GM18498 (cell line): Measurements from ENCODE around the gene MTIF3.
"Not testable (repeated sequence)": the region's sequence is repeated elsewhere in the genome, so short reads cannot be mapped to it uniquely, and the experiment has no call there.

Experiments used
- ATAC-seq: cut with Tn5 transposase; IDR thresholded peaks from one replicate; pipeline ENCODE4 v1.9.1; 2021; ENCODE audit warnings: mild to moderate bottlenecking, moderate library complexity; ENCODE audit not compliant: unreplicated experiment

The MTIF3 gene

DNA sequence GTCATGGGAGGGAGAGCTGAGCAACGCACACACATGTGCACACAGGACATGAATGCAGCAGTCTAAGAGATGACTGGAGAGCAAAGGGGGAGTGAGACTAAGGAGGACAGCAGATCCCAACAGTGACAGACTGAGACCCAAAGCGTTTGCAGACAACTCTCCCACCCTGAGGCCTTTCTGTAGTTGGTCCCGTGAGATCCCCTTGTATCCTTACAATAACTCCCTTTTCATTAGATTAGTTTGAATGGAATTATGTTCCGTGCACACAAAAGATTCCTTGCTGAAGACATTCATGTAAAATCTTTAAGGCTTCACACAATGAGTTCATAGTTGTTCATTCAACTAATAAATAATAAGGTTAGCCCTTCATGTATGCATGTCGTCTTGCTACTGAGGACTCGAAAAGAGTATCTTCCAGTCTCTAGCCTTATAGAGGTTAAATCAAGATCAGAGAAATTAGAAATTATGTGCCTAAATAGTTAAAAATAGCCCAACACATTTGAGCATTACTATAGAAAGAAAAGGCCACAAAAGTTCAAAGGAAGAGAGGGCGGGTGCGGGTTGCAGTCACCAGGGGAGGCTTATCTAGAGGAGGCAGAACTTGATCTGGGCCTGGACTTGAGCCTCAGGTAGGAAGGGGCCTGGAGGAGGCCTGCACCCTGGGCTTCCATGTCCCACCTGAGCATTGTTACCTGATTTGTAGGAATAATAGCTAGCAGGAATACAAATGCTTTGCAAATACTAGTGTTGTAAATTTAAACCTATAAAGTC is 29.1 kb downstream of the MTIF3 start:
- ATAC-seq = no peak

DNA sequence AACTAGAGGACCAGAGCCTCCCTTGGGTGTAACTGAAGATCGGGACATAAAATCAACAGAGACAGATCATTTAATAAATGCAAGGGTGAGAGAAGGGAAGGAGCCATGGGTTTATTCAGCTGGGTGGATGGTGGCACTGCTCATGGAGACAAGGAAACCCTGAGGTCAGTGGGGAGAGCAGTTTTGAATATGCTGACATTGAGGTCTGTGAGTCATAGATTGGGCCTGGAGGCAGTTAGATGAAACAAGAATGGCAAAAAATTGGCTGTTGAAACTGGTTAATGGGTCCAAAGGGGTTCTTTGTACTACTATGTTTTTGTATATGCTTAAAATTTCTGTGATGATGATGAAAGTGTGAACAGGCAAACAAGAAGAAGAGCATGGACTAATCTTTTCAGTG is 31.0 kb downstream of the MTIF3 start:
- ATAC-seq = no peak

DNA sequence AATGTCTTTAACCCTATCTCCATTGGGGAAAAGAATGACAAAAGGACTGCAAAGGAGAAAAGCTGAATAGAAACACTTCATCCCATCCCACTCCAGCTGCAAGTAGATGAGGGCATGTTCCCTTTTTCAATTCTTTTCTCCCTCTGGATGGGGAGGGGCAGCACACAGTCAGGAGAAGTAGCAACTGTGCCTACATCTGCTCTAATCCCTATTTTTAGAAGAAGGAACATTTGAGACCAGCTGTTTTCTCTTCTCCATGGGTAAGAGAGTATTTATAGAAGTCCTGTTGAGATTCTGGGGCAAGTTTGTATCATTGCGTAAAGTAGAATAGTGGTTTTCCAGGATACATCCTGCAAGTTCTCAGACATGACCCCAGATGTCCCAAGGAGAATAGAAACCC is 35.2 kb downstream of the MTIF3 start:
- no peak for ATAC-seq

DNA sequence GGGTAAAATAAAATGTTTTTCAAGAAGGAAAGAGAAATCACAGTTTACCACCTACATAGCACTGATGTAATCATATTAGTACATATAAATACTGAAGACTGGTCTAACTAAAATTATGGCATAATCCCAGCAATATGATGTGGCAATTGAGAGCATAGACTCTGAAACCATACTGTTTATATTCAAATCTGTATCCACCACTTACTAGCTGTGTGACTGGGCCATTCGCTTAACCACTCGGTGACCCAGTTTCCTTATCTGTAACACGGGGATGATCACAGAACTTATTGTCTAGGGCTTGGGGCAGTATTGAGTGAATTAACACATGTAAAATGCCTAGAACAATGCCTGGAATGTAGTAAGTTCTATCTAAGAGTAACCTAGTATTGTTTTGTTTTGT is 39.0 kb downstream of the MTIF3 start:
- ATAC-seq = no peak

DNA sequence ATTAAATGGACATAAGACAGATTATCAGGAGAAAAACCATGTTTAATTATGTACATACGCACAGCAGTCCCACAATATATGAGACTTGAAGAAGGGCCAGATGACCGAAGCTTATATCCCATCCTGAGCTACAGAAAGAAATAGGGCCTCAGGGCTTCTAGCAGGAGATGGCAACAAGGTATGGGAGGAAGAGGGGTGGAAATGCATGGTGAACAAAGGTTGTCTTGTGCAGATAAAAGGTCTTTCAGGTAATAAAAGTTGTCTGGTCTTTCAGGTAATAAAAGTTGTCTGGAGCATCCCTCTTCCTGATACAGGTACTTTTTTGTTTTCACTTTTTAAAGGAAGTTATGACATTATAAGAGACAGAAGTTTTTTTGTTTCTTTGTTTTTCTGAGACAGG is 41.4 kb downstream of the MTIF3 start:
- ATAC-seq = no peak

DNA sequence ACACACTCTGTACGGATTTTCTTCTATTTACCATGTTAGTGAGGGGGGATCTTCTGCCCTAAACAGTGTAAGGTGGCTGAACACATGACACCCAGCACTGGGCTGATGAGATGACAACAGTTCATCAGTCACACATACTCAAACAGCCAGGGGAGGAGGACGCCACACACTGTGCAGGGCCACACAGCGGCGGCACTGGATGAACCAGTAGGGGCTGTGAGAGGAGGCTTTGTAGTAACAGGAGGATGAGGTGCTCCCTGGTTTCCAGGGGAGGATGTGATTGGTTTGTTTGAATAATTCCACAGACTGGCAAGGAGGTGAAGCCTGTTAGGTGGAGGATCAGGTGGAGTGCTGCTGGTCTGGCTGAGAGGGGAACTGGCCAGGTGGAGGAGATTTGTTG is 42.3 kb downstream of the MTIF3 start:
- no peak for ATAC-seq

DNA sequence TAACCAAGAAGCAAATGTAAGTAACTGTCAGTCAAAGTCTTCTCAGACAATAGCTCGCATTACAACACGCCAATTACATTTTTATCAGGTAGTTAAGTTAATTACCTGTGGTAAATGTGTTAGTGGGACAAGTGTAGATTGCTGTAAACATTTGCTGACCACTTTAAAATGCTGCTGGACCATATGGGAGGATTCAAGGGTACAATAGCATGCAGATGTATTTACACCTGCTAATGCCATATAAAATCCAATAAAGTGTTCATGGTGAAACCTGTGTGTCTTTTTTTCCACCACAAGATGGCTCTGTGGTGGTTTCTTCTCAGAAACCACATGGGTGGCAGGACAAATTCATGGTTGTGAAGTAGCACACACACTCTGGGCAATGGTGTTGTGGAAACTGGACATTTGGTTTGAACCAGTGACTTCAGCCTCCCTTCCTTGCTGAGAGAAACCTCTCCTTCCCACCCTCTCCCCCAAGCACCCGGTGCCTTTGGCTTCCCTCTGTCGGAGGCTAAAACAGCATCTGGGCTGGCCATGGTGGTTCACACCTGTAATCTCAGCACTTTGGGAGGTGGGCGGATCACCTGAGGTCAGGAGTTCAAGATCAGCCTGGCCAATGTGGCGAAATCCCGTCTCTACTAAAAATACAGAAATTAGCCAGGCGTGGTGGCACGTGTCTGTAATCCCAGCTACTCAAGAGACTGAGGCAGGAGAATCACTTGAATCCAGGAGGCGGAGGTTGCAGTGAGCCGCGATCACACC is 44.0 kb downstream of the MTIF3 start:
- no peak for ATAC-seq

DNA sequence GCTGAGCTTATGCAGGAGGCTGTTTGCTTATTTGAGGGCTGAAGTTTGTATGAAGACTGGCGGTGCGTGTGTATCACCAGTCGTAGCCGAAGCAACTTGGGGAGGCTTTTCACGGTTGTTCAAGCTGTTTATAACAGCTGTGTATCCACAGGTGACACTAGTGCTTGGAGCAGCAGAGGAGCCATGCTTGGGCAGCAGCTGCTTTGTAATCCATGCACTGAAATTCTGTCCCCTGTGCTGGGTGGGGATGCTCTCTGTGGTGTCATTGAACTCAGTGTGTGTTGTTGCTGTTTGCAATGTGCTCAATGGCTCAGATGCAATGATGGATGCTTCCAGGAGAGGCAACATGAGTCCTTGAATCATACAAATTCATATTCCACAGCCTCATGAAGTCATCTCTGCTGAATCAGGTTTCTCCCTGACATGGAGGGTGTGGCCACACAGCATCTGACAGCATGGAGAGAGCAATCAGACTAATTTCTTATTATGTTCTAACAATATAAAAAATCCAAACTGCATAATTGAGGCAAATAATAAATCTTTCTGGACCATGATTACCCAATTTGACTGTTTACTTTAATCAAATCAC is 44.7 kb downstream of the MTIF3 start:
- no peak for ATAC-seq

DNA sequence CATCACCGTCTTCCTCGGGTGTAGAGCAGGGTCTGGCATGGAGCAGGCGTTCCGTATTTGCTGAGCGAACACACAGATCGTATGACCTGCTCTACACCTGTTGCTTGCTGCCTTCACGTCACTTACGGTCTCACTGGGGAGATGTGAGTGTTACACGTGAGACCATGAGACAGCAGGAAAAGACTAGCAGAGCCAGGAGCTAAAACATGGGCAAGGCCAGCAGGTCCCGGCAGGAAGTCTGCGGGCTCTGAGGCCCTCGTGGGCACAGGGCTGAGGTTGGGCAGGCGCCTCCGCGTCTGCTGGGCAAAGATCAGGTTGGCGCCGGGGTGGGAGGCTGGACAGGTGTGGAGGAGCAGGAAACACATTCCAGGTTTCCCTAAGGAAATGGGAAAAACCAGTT is 45.7 kb downstream of the MTIF3 start:
- ATAC-seq = no peak

DNA sequence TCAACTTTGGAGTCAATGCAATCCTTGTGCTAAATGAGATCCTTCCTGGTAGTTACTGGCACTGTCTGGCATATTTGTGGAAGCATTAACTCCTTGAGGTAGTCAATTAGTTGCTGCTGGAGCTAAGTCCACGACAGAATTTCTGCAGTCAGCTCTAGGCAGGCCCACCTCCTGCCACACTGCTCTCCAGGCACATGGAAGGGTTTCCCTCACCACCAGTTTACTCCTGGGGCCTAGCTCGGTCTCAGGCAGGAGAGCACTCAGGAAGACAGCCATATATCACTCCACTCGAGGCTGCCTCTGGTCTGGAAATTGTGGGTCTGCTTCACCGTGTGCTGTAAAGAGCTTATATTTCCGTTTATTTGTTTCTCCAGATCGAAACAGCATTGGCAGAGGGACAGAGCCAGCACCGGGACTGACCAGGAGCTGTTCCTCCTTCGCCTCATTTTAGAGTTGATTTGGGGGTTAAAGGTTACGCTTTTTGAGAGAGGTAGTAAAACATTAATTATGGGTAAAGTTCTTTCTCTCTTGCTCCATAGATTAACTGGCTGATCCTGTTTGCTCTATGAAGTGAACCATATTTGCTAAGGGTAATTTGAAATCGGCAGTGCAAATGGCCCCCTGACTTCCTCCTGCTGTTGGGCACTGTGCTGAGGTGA is 46.5 kb downstream of the MTIF3 start:
- no peak for ATAC-seq

DNA sequence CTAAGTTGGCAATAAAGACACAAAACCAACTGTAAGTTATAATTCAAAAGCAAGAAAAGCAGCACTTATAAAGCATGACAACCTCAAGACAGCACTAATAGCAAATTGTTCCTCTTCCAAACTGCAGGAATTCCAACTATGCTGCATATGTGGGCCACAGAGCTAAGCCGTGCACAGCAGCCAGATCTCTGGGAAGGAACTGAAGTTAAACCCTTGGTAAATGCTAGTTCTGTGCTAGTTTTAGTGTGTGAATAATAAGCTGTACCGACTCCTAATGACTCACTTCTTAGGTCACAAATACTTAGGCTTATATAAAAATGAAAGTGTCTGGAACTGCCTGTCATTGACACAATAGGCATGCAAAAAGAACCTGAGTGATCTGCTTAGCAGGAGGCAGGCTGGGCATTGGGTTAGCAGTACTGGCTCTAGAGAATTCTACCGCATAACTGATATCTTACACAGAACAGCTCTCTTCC is 47.1 kb downstream of the MTIF3 start:
- ATAC-seq = no peak

DNA sequence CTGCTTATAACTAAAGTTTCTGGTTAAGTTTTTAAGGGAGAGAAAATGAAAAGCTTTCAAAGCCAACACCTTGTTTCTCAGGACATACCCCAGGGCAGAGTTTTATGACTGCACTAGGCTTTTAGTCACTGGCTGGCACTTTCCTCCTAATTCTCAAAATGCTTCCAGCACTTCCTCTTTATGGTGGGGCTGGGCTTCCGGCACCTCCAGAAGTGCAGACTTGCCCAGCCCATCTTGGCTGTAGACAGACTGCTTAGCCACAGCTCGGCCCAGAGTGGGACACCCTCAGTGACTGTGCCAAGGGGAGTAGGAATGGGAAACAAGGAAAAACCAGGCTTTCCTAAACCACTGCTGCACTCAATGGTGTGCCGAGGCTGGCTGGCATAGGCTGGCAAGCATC is 49.2 kb downstream of the MTIF3 start:
- no peak for ATAC-seq

DNA sequence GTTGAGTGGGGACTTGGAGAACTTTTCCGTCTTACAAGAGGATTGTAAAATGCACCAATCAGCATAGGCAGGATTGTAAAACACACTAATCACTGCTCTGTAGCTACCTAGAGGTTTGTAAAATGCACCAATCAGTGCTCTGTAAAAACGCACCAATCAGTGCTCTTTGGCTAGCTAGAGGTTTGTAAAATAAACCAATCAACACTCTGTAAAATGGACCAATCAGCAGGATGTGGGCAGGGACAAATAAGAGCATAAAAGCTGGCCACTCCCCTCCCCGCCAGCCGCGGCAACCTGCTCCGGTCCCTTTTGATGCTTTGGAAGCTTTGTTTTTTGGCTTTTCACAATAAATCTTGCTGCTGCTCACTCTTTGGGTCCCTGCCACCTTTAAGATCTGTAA is 50.0 kb downstream of the MTIF3 start:
- not testable (repeated sequence) for ATAC-seq

DNA sequence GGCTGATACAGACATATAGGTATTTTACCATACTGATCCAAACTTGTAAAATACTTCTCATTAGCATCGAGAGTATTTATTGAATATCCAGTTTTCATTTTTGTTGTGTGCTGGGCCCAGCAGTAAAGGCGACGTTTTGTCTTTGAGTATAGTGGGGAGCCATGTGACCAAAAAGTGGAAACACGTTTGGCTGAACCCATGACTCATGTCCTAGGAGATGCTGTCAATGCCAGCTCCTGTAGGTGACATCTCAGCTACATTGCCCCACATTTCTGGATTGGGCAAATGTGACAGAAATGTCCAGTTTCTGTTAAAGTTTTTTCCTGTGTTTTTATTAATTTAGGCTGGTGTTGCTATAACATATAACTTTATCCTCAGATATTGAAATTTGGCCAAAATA is 52.0 kb downstream of the MTIF3 start:
- ATAC-seq = no peak

DNA sequence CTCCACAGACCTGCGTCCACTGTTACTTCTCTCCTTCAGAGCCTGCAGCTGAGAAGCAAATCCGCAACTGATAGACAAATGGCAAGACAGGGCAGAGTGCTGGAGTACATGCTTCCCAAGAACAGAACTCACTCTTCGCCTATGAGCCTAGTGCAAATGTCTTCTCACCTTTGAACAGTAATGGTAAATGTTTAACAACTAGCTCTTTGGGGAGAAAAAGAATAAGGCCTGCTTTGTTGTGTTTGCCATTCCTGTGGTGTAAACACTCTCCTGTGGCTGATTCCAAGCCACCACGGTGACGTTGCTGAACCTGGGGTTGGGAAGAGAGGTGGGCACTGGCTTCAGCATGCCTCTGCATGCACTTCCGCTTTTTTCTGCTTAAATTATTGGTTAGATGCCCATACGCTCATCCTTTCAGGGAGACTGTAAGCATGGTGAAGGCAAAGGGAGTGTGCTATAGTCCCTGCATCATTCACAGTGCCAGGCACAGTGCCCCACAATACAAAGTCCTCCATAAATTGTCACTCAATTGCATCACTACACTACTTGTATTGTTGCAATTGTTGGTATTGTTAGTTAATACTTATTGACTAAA is 54.0 kb downstream of the MTIF3 start:
- no peak for ATAC-seq

DNA sequence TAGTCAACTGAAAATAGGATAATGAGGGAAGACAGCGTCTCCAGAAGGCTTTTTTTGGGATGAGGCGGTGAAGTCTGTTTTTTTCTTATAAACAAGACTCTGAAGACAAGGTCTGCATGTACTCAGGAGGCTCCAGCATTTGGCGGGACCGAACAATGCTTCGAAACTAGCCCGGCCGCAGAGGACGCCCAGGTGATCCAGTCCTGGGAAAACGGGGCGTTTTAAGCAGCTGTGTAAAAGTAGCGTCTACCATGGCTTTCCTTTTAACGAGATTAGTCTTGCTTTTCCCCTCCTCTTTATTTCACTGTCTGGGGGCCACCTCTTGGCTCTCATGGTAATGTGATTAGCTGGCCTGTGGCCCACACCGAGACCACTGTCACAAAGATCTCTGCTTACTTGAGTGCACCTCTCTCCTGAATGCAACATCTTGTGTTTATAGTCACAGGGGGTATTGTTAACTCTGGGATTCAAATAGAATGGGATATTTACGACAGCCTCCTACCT is 55.3 kb downstream of the MTIF3 start:
- ATAC-seq = no peak

DNA sequence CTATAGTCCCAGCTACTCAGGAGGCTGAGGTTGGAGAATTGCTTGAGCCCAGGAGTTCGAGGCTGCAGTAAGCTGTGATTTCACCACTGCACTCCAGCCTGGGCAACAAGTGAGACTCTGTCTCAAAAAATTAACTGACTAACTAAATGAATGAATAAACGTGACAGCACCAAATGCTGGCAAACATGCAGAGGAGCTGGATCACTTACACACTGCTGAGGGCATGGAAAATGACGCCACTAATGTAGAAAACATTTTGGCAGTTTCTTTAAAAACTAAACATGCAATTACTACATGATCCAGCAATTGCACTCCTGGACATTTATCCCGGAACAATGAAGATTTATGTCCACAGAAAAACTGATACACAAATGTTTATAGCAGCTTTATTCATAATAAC is 57.3 kb downstream of the MTIF3 start:
- ATAC-seq = no peak

DNA sequence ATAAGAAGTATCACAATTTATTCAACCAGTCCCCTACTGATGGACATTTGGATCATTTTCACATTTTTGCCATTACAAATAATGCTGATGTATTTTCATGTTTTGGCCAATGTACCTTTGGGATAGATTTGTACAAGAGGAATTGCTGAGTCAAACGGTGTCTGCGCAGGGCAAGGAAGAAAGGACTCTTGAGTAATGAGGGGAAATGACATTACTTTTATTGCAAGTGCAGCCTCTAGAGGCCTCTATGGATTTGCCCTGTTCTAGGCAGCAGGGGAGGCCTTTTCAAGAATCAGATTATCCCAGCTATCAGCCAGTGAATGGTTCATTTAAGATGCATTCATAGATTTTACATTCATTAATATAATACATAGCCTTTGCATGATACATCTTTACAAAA is 58.9 kb downstream of the MTIF3 start:
- ATAC-seq = no peak

DNA sequence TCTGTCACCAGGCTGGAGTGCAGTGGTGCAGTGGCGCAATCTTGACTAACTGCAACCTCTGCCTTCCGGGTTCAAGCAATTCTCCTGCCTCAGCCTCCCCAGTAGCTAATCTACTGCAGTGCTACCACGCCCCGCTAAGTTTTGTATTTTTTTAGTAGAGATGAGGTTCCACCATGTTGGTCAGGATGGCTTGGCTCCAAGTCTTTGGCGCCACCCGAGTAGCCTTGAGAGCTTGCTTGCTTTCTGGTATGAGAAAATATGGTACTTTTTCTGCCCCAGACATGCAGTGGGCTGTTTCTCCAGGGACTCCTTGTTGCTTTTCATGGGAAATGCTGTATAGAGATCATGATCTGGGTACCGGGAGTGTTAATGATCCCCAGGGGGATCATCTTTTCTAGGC is 60.5 kb downstream of the MTIF3 start:
- no peak for ATAC-seq

DNA sequence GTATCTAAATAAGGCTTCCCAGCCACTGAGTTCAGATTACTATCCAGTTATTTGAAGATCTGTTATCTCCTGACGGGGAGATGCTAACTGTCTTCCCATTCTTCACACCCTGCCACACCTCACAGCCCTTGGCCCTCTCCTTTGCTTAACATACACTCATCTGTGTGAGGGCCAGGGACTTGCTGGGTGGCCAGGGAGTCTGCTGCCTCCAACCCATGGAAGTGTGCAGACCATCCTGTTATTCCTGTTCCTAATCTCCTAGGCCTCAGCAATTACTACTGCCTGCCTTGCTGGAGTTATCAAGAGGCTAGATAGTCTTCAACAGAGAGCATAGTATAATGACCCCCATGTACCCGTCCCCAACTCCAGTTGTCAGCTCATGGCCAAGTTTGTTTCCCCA is 62.1 kb downstream of the MTIF3 start:
- ATAC-seq = no peak
